GM19468 (cell line): ENCODE results near the gene ZNF837.

Experiments used
- ATAC-seq: cut with Tn5 transposase; IDR thresholded peaks from one replicate; pipeline ENCODE4 v1.9.1; 2021; ENCODE audit warnings: mild to moderate bottlenecking, moderate library complexity, moderate number of reproducible peaks; ENCODE audit not compliant: unreplicated experiment; ENCODE audit errors: extremely low read depth

ZNF837 gene

GRCh38 chr19:58326501-58326913, 54.3 kb downstream of the ZNF837 start:
- ATAC-seq = no peak

GRCh38 chr19:58325311-58326022, 55.4 kb downstream of the ZNF837 start:
- ATAC-seq = no peak

- ATAC-seq = no peak
Measured at GRCh38 chr19:58319241-58319640, 61.6 kb downstream of the ZNF837 start.

GRCh38 chr19:58318297-58318696, 62.5 kb downstream of the ZNF837 start:
- ATAC-seq = no peak
